ENCODE data around the gene CENPT. TPM values are rescaled to one million over a fixed set of nuclear protein-coding genes. Genes with fewer than 3 reads are reported as not detected.
A peak's percentile ranks its signal among the peaks of the same experiment; 100 is the strongest.

CENPT gene
- total RNA-seq, 1 donor from 2014 or later = 36.2 TPM

DNA sequence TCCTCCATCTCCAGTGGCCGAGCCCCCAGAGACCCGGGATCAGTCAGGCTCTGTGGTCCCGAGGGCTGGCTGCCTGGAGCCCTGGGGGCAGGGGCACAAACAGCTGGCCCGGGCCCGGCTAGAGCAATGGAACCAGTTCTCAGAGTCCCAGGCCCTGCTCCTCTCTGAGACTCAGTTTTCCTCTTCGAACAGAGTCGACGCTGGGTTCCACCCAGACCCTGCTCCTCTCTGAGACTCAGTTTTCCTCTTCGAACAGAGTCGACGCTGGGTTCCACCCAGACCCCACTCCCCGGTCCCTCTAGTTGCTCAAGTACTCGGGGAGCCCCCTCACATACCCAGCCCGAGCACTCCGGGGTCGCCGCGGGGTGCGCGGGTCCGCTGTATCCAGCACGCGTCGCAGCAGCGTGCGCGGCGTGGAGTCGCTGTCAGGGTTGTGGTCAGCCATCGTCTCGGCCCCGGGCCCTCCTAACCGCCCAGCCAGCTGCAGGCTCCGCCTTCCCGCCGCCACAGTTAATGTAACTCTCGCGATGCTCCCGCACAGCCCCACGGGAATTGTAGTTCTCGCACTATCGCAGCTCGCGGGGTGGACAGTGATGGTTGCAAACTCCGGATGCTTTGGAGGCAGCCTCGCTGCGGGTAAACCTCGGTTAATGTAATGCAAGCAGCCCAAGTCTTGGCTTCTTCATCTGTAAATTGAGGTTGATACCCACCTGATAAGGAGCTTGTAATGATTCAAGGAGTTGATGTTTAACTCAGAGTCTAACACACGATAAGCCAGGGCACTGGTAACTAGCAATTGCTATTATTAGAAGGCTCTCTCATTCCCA is 13.9 kb downstream of the CENPT start:
- Histone ChIP-seq H3K9ac (peak overlapping the region; percentile 80), H3K27ac (no peak overlapping the region), H3K27me3 (no peaks in the 10 kb centered on the region), H4K20me1 (ENCODE audit: low read depth) (no peaks in the 10 kb centered on the region), H3F3A (ENCODE audit: low read depth) (no peaks in the 10 kb centered on the region), H3K79me2 (ENCODE audit: low read depth) (peaks cover 15% of the 10 kb centered on the region), H3K4me2 (peak overlapping the region; percentile 86), H2AFZ (replicated peaks) (peak overlapping the region; percentile 55), H3K36me3 (no peaks in the 10 kb centered on the region), H3K9me3 (ENCODE audit: low read depth) (no peaks in the 10 kb centered on the region), H3K4me3 (peak overlapping the region; percentile 76), H3K4me1 (no peaks in the 10 kb centered on the region)
- Mint-ChIP-seq H3K27ac (peak overlapping the region; percentile 42), H3K27me3 (ENCODE audit: insufficient read depth, low read depth) (peaks cover 9% of the 10 kb centered on the region), H3K36me3 (no peaks in the 10 kb centered on the region), H3K4me3 (peak overlapping the region; percentile 90), H3K9me3 (no peaks in the 10 kb centered on the region), H3K4me1 (peaks cover 9% of the 10 kb centered on the region)
- peak; percentile 97 for DNase-seq (ENCODE audit: low spot score)
- TF ChIP-seq EZH2phosphoT487 (IDR thresholded peaks at IDR 0.05) (no peak), EZH2 (IDR thresholded peaks at IDR 0.05) (no peak)
- TF ChIP-seq, protein P1, sequence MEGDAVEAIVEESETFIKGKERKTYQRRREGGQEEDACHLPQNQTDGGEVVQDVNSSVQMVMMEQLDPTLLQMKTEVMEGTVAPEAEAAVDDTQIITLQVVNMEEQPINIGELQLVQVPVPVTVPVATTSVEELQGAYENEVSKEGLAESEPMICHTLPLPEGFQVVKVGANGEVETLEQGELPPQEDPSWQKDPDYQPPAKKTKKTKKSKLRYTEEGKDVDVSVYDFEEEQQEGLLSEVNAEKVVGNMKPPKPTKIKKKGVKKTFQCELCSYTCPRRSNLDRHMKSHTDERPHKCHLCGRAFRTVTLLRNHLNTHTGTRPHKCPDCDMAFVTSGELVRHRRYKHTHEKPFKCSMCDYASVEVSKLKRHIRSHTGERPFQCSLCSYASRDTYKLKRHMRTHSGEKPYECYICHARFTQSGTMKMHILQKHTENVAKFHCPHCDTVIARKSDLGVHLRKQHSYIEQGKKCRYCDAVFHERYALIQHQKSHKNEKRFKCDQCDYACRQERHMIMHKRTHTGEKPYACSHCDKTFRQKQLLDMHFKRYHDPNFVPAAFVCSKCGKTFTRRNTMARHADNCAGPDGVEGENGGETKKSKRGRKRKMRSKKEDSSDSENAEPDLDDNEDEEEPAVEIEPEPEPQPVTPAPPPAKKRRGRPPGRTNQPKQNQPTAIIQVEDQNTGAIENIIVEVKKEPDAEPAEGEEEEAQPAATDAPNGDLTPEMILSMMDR (IDR thresholded peaks at IDR 0.05) = no peak

DNA sequence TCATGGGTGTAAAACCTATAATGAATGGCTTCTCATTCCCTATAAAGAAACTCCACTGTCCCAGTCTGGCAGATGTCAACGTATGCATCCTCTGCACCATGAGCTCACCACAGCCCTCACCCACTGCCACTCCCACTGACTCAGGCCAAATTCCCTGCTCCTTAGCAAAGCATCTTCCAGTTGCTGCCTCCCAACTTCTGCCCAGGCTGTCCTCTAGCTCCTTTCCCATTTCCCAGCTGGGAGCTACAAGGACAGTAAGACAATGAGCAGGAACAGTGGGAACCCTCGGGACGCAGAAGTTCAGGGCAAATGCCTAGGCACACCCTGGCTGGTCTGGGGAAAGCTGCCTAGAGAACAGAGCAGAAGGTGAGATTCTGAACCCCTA is 14.5 kb downstream of the CENPT start:
- H3K4me1 ChIP-seq = no peaks in the 10 kb centered on the region
- no peaks in the 10 kb centered on the region for H3K9me3 Mint-ChIP-seq
- H3K36me3 ChIP-seq = no peaks in the 10 kb centered on the region
- peaks cover 15% of the 10 kb centered on the region for H3K79me2 ChIP-seq (ENCODE audit: low read depth)
- H3K4me2 ChIP-seq = peak overlapping the region; percentile 86
- H3F3A ChIP-seq (ENCODE audit: low read depth) = no peaks in the 10 kb centered on the region
- H4K20me1 ChIP-seq (ENCODE audit: low read depth) = no peaks in the 10 kb centered on the region
- no peaks in the 10 kb centered on the region for H3K27me3 ChIP-seq
- H3K4me3 ChIP-seq = peak overlapping the region; percentile 76
- H3K27me3 Mint-ChIP-seq (ENCODE audit: insufficient read depth, low read depth) = peaks cover 9% of the 10 kb centered on the region
- TF ChIP-seq EZH2phosphoT487 (IDR thresholded peaks at IDR 0.05) (no peak), EZH2 (IDR thresholded peaks at IDR 0.05) (no peak)
- TF ChIP-seq, protein P1 (IDR thresholded peaks at IDR 0.05) = no peak
- H3K9me3 ChIP-seq (ENCODE audit: low read depth) = no peaks in the 10 kb centered on the region
- no peak overlapping the region for H3K27ac Mint-ChIP-seq
- H3K4me3 Mint-ChIP-seq = peak overlapping the region; percentile 90
- H3K9ac ChIP-seq = peak overlapping the region; percentile 80
- H3K27ac ChIP-seq = no peak overlapping the region
- H3K4me1 Mint-ChIP-seq = peaks cover 9% of the 10 kb centered on the region
- no peaks in the 10 kb centered on the region for H3K36me3 Mint-ChIP-seq
- H2AFZ ChIP-seq (replicated peaks) = peak overlapping the region; percentile 55
- no peak for DNase-seq (ENCODE audit: low spot score)

DNA sequence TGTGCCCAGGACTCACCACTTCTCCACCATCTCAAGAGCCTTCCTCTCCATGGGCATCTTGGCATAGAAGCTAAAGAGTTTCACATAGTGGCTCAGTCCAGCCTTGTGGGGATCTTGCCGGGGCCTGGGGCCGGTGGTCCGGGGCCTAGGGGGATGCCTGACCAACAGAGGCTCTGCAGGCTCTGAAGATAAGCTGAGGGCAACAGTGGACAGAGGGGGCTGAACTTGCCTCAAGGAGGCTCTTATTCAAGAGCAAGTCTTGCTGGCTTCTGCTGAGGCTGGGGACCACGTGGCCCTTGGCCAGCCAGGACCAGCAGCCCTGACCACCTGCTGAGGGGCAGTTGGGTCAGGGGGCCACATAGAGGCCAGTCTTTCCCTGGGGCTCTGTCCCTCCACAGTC is 18.8 kb downstream of the CENPT start:
- Histone ChIP-seq H3K4me1 (peaks cover 7% of the 10 kb centered on the region), H3K36me3 (no peaks in the 10 kb centered on the region), H3K27me3 (no peaks in the 10 kb centered on the region), H4K20me1 (ENCODE audit: low read depth) (no peaks in the 10 kb centered on the region), H3K79me2 (ENCODE audit: low read depth) (peaks cover 15% of the 10 kb centered on the region), H3K9ac (no peak overlapping the region), H2AFZ (replicated peaks) (no peak overlapping the region), H3K4me2 (no peak overlapping the region), H3K9me3 (ENCODE audit: low read depth) (no peaks in the 10 kb centered on the region), H3F3A (ENCODE audit: low read depth) (no peaks in the 10 kb centered on the region), H3K27ac (no peak overlapping the region), H3K4me3 (no peak overlapping the region)
- no peak overlapping the region for H3K4me3 Mint-ChIP-seq
- DNase-seq (ENCODE audit: low spot score) = no peak
- H3K4me1 Mint-ChIP-seq = peaks cover 9% of the 10 kb centered on the region
- no peak for TF ChIP-seq EZH2 (IDR thresholded peaks at IDR 0.05)
- TF ChIP-seq, protein P1 (IDR thresholded peaks at IDR 0.05) = no peak
- no peak for TF ChIP-seq EZH2phosphoT487 (IDR thresholded peaks at IDR 0.05)
- peaks cover 5% of the 10 kb centered on the region for H3K27me3 Mint-ChIP-seq (ENCODE audit: insufficient read depth, low read depth)
- H3K27ac Mint-ChIP-seq = no peak overlapping the region
- no peaks in the 10 kb centered on the region for H3K9me3 Mint-ChIP-seq
- H3K36me3 Mint-ChIP-seq = peaks cover 9% of the 10 kb centered on the region

Measured in neural progenitor cell (in vitro differentiated cells).